ENCODE data around the gene CACNG7.
"Not testable (repeated sequence)": the region's sequence is repeated elsewhere in the genome, so short reads cannot be mapped to it uniquely, and the experiment has no call there.

Gene CACNG7

GRCh38 chr19:53905787-53906186 is 3.3 kb upstream of the CACNG7 start:
- DNase-seq (ENCODE audit: low read depth in 2 of 2), result no peak

GRCh38 chr19:53906211-53907192 is 2.6 kb upstream of the CACNG7 start:
- DNase-seq (ENCODE audit: low read depth in 2 of 2), result peak; percentile 25 to 28

GRCh38 chr19:53907193-53907581 is 1.9 kb upstream of the CACNG7 start:
- DNase-seq (ENCODE audit: low read depth in 2 of 2), result no peak

- no peak for DNase-seq (ENCODE audit: low read depth in 2 of 2)
These were observed 1.4 kb upstream of the CACNG7 start for GRCh38 chr19:53907690-53908089.

GRCh38 chr19:53908106-53908934 is 758 bp upstream of the CACNG7 start:
- peak in 1 of 2 donors; percentile 11 for DNase-seq (ENCODE audit: low read depth in 2 of 2)

GRCh38 chr19:53909471-53910169 is 542 bp downstream of the CACNG7 start:
- no peak for DNase-seq (ENCODE audit: low read depth in 2 of 2)

GRCh38 chr19:53910170-53910518 is 1.1 kb downstream of the CACNG7 start:
- no peak for DNase-seq (ENCODE audit: low read depth in 2 of 2)

GRCh38 chr19:53912653-53913052 is 3.6 kb downstream of the CACNG7 start:
- no peak for DNase-seq (ENCODE audit: low read depth in 2 of 2)

GRCh38 chr19:53915000-53915399 is 5.9 kb downstream of the CACNG7 start:
- DNase-seq (ENCODE audit: low read depth in 2 of 2), result no peak

GRCh38 chr19:53916004-53916403 is 6.9 kb downstream of the CACNG7 start:
- DNase-seq (ENCODE audit: low read depth in 2 of 2), result no peak

GRCh38 chr19:53917356-53917755 is 8.3 kb downstream of the CACNG7 start:
- DNase-seq (ENCODE audit: low read depth in 2 of 2), result no peak

- DNase-seq (ENCODE audit: low read depth in 2 of 2), result no peak
These were observed 18.7 kb downstream of the CACNG7 start for GRCh38 chr19:53927739-53928138.

GRCh38 chr19:53936029-53936428 is 27.0 kb downstream of the CACNG7 start:
- no peak for DNase-seq (ENCODE audit: low read depth in 2 of 2)

- no peak for DNase-seq (ENCODE audit: low read depth in 2 of 2)
These were observed 33.1 kb downstream of the CACNG7 start for GRCh38 chr19:53942001-53942786.

GRCh38 chr19:53944416-53944815 is 35.3 kb downstream of the CACNG7 start:
- no peak for DNase-seq (ENCODE audit: low read depth in 2 of 2)

- no peak for DNase-seq (ENCODE audit: low read depth in 2 of 2)
These were observed 35.9 kb downstream of the CACNG7 start for GRCh38 chr19:53944933-53945332.

- no peak for DNase-seq (ENCODE audit: low read depth in 2 of 2)
These were observed 36.4 kb downstream of the CACNG7 start for GRCh38 chr19:53945441-53945840.

GRCh38 chr19:53945998-53946397 is 36.9 kb downstream of the CACNG7 start:
- no peak for DNase-seq (ENCODE audit: low read depth in 2 of 2)

GRCh38 chr19:53947624-53948023 is 38.5 kb downstream of the CACNG7 start:
- no peak for DNase-seq (ENCODE audit: low read depth in 2 of 2)

GRCh38 chr19:53948611-53949010 is 39.5 kb downstream of the CACNG7 start:
- DNase-seq (ENCODE audit: low read depth in 2 of 2), result not testable (repeated sequence)

GRCh38 chr19:53951436-53951835 is 42.4 kb downstream of the CACNG7 start:
- DNase-seq (ENCODE audit: low read depth in 2 of 2), result no peak
